ENCODE measurements around the gene CFAP45.

CFAP45 gene

DNA sequence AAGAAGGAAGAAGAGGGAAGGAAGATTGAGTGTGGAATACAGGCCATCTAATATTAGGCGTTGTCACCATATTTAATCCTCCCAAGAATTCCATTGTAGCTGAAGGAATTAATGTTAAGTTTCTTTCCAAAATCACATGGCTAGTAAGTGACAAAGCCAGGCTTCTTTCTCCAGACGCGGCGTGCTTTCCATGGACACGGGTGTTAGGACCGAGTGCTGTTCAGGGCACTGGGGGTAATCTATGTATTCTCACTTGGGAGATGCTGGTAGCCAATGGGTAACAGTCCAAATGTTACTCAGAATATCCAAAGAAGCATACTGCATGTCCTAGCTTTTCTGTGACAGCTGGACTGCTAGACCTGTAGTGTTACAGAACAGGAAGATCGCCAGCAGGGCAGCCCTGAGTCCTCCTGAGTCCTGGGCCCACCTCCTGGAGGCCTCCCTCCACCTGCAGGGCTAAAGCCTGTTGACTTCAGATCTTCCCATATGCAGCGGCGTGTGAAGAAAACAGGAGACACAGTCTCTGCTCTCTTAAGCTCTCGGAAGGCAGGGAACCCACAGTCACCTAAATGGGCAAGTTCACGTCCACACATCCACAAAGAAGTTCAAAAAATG is 40.1 kb upstream of the CFAP45 start:
- DNase-seq (ENCODE audit: low read depth), result no peak
- no peak overlapping the region for H3K4me3 ChIP-seq (ENCODE audit: control insufficient read depth, low read depth, low read length)
- TF ChIP-seq, protein P1, sequence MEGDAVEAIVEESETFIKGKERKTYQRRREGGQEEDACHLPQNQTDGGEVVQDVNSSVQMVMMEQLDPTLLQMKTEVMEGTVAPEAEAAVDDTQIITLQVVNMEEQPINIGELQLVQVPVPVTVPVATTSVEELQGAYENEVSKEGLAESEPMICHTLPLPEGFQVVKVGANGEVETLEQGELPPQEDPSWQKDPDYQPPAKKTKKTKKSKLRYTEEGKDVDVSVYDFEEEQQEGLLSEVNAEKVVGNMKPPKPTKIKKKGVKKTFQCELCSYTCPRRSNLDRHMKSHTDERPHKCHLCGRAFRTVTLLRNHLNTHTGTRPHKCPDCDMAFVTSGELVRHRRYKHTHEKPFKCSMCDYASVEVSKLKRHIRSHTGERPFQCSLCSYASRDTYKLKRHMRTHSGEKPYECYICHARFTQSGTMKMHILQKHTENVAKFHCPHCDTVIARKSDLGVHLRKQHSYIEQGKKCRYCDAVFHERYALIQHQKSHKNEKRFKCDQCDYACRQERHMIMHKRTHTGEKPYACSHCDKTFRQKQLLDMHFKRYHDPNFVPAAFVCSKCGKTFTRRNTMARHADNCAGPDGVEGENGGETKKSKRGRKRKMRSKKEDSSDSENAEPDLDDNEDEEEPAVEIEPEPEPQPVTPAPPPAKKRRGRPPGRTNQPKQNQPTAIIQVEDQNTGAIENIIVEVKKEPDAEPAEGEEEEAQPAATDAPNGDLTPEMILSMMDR (conservative IDR thresholded peaks at IDR 0.05; ENCODE audit: control insufficient read depth, insufficient read depth, low read depth, low read length), result no peak

DNA sequence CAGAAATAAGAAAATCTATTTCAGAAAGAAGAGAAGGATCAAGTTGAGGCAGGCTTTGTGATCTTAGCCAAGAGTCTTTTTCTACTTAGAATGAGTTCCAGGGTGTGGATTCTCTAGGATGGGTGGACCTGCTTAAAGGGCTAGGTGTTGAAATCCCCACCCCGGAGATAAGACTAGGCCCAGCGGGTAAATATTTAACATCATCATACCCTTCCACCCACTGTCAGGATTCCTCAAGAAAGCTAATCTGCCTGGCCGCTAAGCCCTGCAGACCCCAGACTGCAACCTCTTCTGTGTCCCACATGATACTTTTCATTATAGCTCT is 39.7 kb upstream of the CFAP45 start:
- DNase-seq (ENCODE audit: low read depth), result no peak
- no peak overlapping the region for H3K4me3 ChIP-seq (ENCODE audit: control insufficient read depth, low read depth, low read length)
- TF ChIP-seq, protein P1 (conservative IDR thresholded peaks at IDR 0.05; ENCODE audit: control insufficient read depth, insufficient read depth, low read depth, low read length), result no peak

DNA sequence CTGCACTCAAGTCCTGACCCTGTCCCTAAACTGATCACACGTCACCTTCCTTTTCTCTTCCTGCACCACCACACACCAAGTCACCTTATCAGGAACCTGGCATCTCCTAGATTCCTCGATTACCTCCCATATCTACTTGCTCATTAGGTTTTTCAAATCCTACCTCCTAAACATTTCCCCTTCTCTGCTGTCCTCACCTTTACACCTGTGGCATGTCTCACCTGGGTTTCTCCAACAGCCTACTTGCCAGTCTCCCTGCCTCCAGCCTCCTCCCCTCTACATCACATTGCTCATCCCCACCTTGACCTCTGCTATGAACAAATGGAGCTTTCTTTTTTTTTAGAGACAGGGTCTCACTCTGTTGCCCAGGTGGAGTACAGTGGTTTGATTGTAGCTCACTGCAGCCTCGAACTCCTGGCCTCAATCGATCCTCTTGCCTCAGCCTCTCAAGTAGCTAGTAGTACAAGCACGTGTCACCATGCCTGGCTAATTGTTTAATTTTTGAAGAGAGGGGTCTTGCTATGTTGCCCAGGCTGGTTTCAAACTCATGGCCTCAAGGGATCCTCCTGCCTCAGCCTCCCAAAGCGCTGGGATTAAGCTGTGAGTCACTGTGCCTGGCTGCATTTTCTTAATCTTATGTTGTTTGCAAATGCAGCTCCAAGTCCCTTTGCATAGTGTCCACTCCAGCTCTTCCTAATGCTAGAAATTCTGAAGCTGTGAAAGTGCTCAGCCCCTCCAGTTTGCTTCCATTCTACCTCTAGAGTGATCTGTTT is 39.1 kb upstream of the CFAP45 start:
- TF ChIP-seq, protein P1 (conservative IDR thresholded peaks at IDR 0.05; ENCODE audit: control insufficient read depth, insufficient read depth, low read depth, low read length), result no peak
- no peak overlapping the region for H3K4me3 ChIP-seq (ENCODE audit: control insufficient read depth, low read depth, low read length)
- DNase-seq (ENCODE audit: low read depth), result no peak

DNA sequence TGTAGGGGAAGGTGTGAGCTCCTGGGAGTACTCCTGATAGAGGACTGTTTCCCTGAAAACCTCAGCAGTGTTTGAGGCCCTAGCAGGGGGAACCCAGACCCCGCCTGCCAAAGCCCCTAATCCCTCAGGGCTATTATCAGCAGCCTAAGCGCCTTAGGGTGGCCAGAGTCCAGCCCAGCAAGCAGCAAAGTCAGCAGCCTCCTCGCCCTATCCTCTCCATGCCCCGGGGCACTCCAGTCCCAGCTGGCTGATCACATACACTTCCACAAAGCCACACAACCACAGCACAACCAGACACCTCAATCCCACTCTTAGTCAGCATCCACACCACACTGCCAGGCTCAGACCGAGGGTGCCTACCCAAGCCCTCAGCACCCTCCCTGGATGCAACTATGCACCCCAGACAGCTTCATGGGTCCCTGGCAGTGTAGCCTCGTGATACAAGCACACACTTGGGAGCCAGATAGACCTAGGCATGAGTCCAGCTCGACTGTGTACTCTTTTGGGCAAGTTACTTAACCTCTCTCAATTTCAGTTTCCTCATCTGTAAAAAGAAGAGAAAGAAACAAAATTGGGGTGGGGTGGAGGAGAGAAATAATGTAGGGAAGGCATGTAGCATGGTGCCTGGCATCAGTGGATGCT is 38.4 kb upstream of the CFAP45 start:
- no peak overlapping the region for H3K4me3 ChIP-seq (ENCODE audit: control insufficient read depth, low read depth, low read length)
- DNase-seq (ENCODE audit: low read depth), result no peak
- TF ChIP-seq, protein P1 (conservative IDR thresholded peaks at IDR 0.05; ENCODE audit: control insufficient read depth, insufficient read depth, low read depth, low read length), result no peak

DNA sequence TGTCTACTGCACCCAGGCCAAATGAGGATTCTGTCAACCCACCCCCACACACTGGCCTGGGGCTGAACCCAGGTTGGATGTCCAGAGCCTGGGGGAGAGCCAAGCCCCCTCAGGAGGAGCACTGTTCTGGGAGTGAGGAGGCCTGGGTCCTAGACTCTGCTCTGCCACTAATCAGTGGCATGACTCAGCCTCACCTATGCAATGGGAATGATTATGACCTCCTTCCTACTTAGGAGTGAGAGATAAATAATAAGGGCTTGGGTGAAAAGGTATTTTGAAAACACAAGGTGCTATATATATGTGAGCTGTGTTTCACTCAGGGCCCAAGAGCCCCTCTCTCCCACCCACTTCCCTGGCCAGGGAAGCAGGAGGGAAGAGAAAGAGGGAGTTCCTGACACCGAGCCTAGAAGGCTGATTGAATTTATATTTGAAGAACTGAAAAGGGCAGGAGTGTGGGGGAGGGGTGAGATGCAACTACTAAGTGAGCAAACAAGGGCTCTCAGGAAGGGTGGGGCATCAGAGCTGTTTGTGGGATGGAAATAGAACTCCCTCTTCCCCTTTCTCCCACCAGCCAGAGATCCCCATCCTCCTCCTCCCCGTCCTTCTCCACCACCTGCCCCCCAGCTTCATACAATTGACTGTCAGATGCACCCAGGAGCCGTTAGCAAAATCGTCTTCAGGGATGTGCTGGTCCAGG is 37.2 kb upstream of the CFAP45 start:
- no peak overlapping the region for H3K4me3 ChIP-seq (ENCODE audit: control insufficient read depth, low read depth, low read length)
- TF ChIP-seq, protein P1 (conservative IDR thresholded peaks at IDR 0.05; ENCODE audit: control insufficient read depth, insufficient read depth, low read depth, low read length), result no peak
- DNase-seq (ENCODE audit: low read depth), result no peak

DNA sequence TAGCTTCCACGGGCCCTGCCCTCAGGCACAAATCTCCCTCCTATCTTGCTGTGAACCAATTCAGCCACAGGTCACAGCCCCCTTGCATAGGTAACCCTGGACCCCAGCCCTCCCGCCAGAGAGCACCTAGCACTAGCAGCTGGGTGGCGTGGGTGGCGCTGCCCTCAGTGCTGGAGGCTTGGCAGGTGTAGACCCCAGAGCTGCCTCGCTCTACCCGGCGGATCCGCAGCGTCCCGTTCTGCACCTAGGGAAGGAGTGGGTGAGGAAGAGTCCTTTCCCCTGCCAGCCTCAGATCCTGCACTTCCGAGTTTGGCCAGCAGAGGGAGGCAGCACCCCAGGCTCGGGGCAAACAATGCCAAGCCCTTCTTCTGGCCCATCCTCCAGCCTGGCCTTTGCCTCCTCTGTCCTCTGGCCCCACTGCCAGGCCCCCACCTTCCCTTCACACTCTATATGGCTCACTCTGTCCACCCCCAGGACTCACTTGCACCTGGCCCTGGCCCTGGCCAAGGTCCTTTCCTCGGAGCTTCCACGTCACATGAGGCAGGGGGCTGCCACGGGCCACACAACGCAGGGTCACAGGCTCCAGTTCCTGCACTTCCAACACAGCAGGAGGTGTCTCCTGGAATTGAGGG is 36.4 kb upstream of the CFAP45 start:
- no peak overlapping the region for H3K4me3 ChIP-seq (ENCODE audit: control insufficient read depth, low read depth, low read length)
- TF ChIP-seq, protein P1 (conservative IDR thresholded peaks at IDR 0.05; ENCODE audit: control insufficient read depth, insufficient read depth, low read depth, low read length), result peak; percentile 97
- peak; percentile 56 for DNase-seq (ENCODE audit: low read depth)
